Keratinocyte (primary cell): Measurements from ENCODE around the gene PTK7. TPM values are rescaled to one million over a fixed set of nuclear protein-coding genes. Genes with fewer than 3 reads are reported as not detected.

Source experiments
- DNase-seq: peaks from one replicate; pipeline ENCODE4 v3.0.0-alpha.2; 2011; ENCODE audit warnings: low read depth, missing footprints, low spot score
- FAIRE-seq: peaks from 2 replicates; lab custom pipeline; 2011; peaks lifted over from hg19 to GRCh38; lab: Jason Lieb, UNC
- H2AFZ ChIP-seq: 2 replicates; pipeline ENCODE4 v1.6.0; 2012; ENCODE audit warnings: low read length, control low read depth, inconsistent platforms; ENCODE audit not compliant: control insufficient read depth
- H3K27ac ChIP-seq: 2 replicates; pipeline ENCODE4 v1.5.1; 2011; ENCODE audit warnings: low read length; ENCODE audit not compliant: control insufficient read depth, insufficient read depth
- H3K27me3 ChIP-seq: 3 replicates; pipeline ENCODE4 v1.6.0; 2011; ENCODE audit warnings: low read length; ENCODE audit not compliant: control insufficient read depth, insufficient read depth; ENCODE audit errors: extremely low read depth
- H3K36me3 ChIP-seq, 2 experiments: 2 replicates in 1 of 2; 3 replicates in 1 of 2; pipeline ENCODE4 v1.5.1; 2011; ENCODE audit warnings: low read length in 2 of 2, mild to moderate bottlenecking in 1 of 2; ENCODE audit not compliant: control insufficient read depth in 2 of 2, insufficient read depth in 2 of 2; ENCODE audit errors: extremely low read depth in 1 of 2
- H3K4me1 ChIP-seq: 3 replicates; pipeline ENCODE4 v1.5.1; 2011; ENCODE audit warnings: low read length; ENCODE audit not compliant: control insufficient read depth, insufficient read depth; ENCODE audit errors: extremely low read depth
- H3K4me2 ChIP-seq: 3 replicates; pipeline ENCODE4 v1.6.0; 2011; ENCODE audit warnings: low read depth, low read length; ENCODE audit not compliant: control insufficient read depth, insufficient read depth; ENCODE audit errors: extremely low read depth
- H3K4me3 ChIP-seq, 3 experiments: fragments of 200-600 bp in 1 of 3; sonication (generic) in 1 of 3; 2 replicates in 2 of 3; 3 replicates in 1 of 3; pipeline ENCODE4 v1.5.1; 2011 to 2016; ENCODE audit warnings: low read length in 3 of 3, mild to moderate bottlenecking in 3 of 3, control low read depth in 2 of 3, inconsistent platforms in 1 of 3, low read depth in 1 of 3, mixed read lengths in 1 of 3, mixed run types in 1 of 3, moderate library complexity in 1 of 3; ENCODE audit not compliant: control insufficient read depth in 2 of 3, insufficient read depth in 2 of 3; ENCODE audit errors: extremely low read depth in 1 of 3
- H3K79me2 ChIP-seq: 2 replicates; pipeline ENCODE4 v1.6.0; 2012; ENCODE audit warnings: low read length; ENCODE audit not compliant: control insufficient read depth, insufficient read depth
- H3K9ac ChIP-seq: 3 replicates; pipeline ENCODE4 v1.6.0; 2011; ENCODE audit warnings: low read length; ENCODE audit not compliant: control insufficient read depth, insufficient read depth; ENCODE audit errors: extremely low read depth
- H3K9me1 ChIP-seq: 3 replicates; pipeline ENCODE4 v1.6.0; 2011; ENCODE audit warnings: low read length; ENCODE audit not compliant: control insufficient read depth, insufficient read depth; ENCODE audit errors: extremely low read depth
- H3K9me3 ChIP-seq: 2 replicates; pipeline ENCODE4 v1.5.1; 2012; ENCODE audit warnings: low read depth, low read length; ENCODE audit not compliant: control insufficient read depth
- H4K20me1 ChIP-seq: 3 replicates; pipeline ENCODE4 v1.6.0; 2011; ENCODE audit warnings: low read length; ENCODE audit not compliant: control insufficient read depth, insufficient read depth; ENCODE audit errors: extremely low read depth
- EZH2 ChIP-seq: IDR thresholded peaks from one replicate; pipeline ENCODE4 v1.6.1; 2012; ENCODE audit warnings: inconsistent platforms, mild to moderate bottlenecking, low read length, moderate library complexity
- dilution Hi-C: fragments of 300-500 bp; cut with MboI; formaldehyde crosslinking; loops from one replicate; pipeline ENCODE4 v1.7.0; 2020; ENCODE audit warnings: low sequenced_read_pairs; ENCODE audit not compliant: extremely low pct_ligation_motif_present
- polyA plus RNA-seq, 5 experiments: library from polyadenylated mRNA; depleted of rRNA in 3 of 5; stranded (reverse) in 3 of 5; stranded (forward) in 1 of 5; unstranded in 1 of 5; fragments of >200 nt; gene quantifications; 1 replicate in 1 of 5; 2 replicates in 3 of 5; 3 replicates in 1 of 5; pipeline versions ENCODE4 v1.2.1 to v1.2.3, GENCODE V29; 2011 to 2012; ENCODE audit warnings: missing spikeins in 2 of 5, low read depth in 1 of 5, low replicate concordance in 1 of 5
- TF ChIP-seq, protein P1 (sequence below), 3 experiments: IDR thresholded peaks in 1 of 3; conservative IDR thresholded peaks in 1 of 3; optimal IDR thresholded peaks in 1 of 3; 2 replicates in 2 of 3; 3 replicates in 1 of 3; pipeline versions ENCODE3 to v1.5.1; 2011; ENCODE audit warnings: low read length in 3 of 3, mild to moderate bottlenecking in 3 of 3, moderate library complexity in 2 of 3, control low read depth in 1 of 3, inconsistent platforms in 1 of 3; ENCODE audit not compliant: insufficient read depth in 2 of 3; ENCODE audit errors: extremely low read depth in 1 of 3

The PTK7 gene
- polyA plus RNA-seq, 1 donor (not counting 4 experiments of a cell fraction or from before 2014, with no cell fraction given), result 58.8 TPM

GRCh38 chr6:43062818-43063217 lies 13.3 kb upstream of the PTK7 start:
- Histone ChIP-seq H2AFZ (no peak overlapping the region), H3K36me3 (peaks cover 4 to 8% of the 10 kb centered on the region in 2 experiments), H3K27me3 (no peaks in the 10 kb centered on the region), H3K9me3 (no peaks in the 10 kb centered on the region), H3K9ac (no peak overlapping the region), H3K9me1 (no peaks in the 10 kb centered on the region), H3K4me1 (peaks cover 12% of the 10 kb centered on the region), H3K4me3 (no peak overlapping the region), H3K27ac (no peak overlapping the region), H4K20me1 (no peaks in the 10 kb centered on the region), H3K4me2 (no peak overlapping the region), H3K79me2 (peaks cover 14% of the 10 kb centered on the region)
- DNase-seq, result no peak
- TF ChIP-seq, protein P1, sequence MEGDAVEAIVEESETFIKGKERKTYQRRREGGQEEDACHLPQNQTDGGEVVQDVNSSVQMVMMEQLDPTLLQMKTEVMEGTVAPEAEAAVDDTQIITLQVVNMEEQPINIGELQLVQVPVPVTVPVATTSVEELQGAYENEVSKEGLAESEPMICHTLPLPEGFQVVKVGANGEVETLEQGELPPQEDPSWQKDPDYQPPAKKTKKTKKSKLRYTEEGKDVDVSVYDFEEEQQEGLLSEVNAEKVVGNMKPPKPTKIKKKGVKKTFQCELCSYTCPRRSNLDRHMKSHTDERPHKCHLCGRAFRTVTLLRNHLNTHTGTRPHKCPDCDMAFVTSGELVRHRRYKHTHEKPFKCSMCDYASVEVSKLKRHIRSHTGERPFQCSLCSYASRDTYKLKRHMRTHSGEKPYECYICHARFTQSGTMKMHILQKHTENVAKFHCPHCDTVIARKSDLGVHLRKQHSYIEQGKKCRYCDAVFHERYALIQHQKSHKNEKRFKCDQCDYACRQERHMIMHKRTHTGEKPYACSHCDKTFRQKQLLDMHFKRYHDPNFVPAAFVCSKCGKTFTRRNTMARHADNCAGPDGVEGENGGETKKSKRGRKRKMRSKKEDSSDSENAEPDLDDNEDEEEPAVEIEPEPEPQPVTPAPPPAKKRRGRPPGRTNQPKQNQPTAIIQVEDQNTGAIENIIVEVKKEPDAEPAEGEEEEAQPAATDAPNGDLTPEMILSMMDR (optimal IDR thresholded peaks at IDR 0.05 in 1 of 3, IDR thresholded peaks at IDR 0.05 in 1 of 3, conservative IDR thresholded peaks at IDR 0.05 in 1 of 3; ENCODE audit: extremely low read depth in 1 of 3, insufficient read depth in 2 of 3, low read length in 3 of 3), result no peak
- no peak for TF ChIP-seq EZH2
- FAIRE-seq, result no peak
- dilution Hi-C loops, result no loop called here

GRCh38 chr6:43070028-43070632 lies 6.0 kb upstream of the PTK7 start:
- no peak overlapping the region for H3K9ac ChIP-seq
- H2AFZ ChIP-seq, result no peak overlapping the region
- TF ChIP-seq, protein P1 (optimal IDR thresholded peaks at IDR 0.05 in 1 of 3, IDR thresholded peaks at IDR 0.05 in 1 of 3, conservative IDR thresholded peaks at IDR 0.05 in 1 of 3; ENCODE audit: extremely low read depth in 1 of 3, insufficient read depth in 2 of 3, low read length in 3 of 3), result peak; percentile 56 to 61 (median 58)
- TF ChIP-seq EZH2, result no peak
- H3K36me3 ChIP-seq, result peaks cover 5 to 7% of the 10 kb centered on the region in 2 experiments
- H3K79me2 ChIP-seq, result no peaks in the 10 kb centered on the region
- no peak overlapping the region for H3K4me2 ChIP-seq
- dilution Hi-C loops, result no loop called here
- H3K27ac ChIP-seq, result no peak overlapping the region
- no peaks in the 10 kb centered on the region for H3K9me3 ChIP-seq
- no peaks in the 10 kb centered on the region for H3K4me1 ChIP-seq
- H3K4me3 ChIP-seq, result no peak overlapping the region
- H3K27me3 ChIP-seq, result no peaks in the 10 kb centered on the region
- H4K20me1 ChIP-seq, result no peaks in the 10 kb centered on the region
- H3K9me1 ChIP-seq, result no peaks in the 10 kb centered on the region
- FAIRE-seq (peak; percentile 89), DNase-seq (no peak)
